IPS DF 6.9 (cell line): ENCODE data around the gene ZNF223.

Experiments used
- DNase-seq: peaks from one replicate; pipeline ENCODE4 v3.0.0-alpha.2; 2013; ENCODE audit warnings: low read depth, low spot score
- H3K27ac ChIP-seq: one replicate; pipeline ENCODE4 v1.5.1; 2013; ENCODE audit warnings: low read length, control low read depth
- H3K27me3 ChIP-seq: 2 replicates; pipeline ENCODE4 v1.6.1; 2013; ENCODE audit warnings: mild to moderate bottlenecking, low read length; ENCODE audit not compliant: control insufficient read depth, insufficient read depth
- H3K36me3 ChIP-seq: 2 replicates; pipeline ENCODE4 v1.6.1; 2013; ENCODE audit warnings: low read length; ENCODE audit not compliant: control insufficient read depth, insufficient read depth
- H3K4me1 ChIP-seq: 2 replicates; pipeline ENCODE4 v1.6.1; 2013; ENCODE audit warnings: low read length; ENCODE audit not compliant: control insufficient read depth, insufficient read depth
- H3K4me3 ChIP-seq: 2 replicates; pipeline ENCODE4 v1.5.1; 2013; ENCODE audit warnings: mild to moderate bottlenecking, low read length
- H3K9me3 ChIP-seq: 2 replicates; pipeline ENCODE4 v1.6.1; 2013; ENCODE audit warnings: low read length, inconsistent platforms; ENCODE audit not compliant: control insufficient read depth, insufficient read depth
- WGBS: extraction: QIAGEN DNeasy Blood & Tissue Kit; methylation state at CpG from one replicate; pipeline ENCODE4 v1.1.7; 2013; ENCODE audit warnings: mixed read lengths, missing lambda C conversion rate; ENCODE audit not compliant: insufficient read length, insufficient coverage; 5-methylcytosine and 5-hydroxymethylcytosine counted together

Gene ZNF223

DNA sequence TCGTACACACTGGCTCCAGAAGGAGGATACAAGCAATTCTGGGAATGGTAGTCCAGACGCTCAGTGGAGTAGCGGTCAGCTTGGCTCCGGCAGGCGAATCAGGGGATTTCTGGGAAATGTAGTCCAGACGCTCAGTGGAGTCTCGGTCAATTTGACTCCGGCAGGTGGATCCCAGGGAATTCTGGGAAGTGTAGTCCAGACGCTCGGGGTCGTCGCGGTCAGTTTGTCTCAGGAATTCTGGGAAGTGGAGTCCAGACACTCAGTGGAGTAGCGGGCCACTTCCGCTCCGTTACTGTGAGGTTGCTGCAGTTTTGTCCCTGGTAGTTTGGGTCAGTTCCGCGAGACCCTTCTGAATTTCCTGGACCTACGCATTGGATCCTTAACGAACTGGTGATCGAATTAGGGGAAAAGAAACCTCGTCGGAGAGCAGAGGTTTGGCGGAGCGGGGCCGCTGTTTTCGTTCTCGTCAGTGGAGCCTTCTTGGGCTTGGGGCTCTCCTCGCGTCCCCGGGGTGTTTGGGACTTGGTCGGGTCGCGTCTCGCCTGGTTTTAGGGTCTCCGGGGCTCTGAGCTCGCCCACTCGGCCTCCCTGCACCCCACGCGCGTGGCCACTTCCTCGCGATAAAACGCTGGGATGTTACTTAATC lies 61.4 kb downstream of the ZNF223 start, which contains the start of gene ZNF225:
TSS of gene ZNF225 (plus strand) at position 262 of the 646 bp plus-strand sequence. CDS start 2,429 bp downstream, outside the sequence.
- no peaks in the 10 kb centered on the region; the same call in 1 of the 2 replicates for H3K9me3 ChIP-seq
- H3K27ac ChIP-seq = no peak within 1 kb of the TSS
- H3K4me1 ChIP-seq = no peaks in the 10 kb centered on the region
- WGBS = no CpG with 5 or more reads among the region's 44 CpGs
- H3K36me3 ChIP-seq = peaks cover 2% of the 10 kb centered on the region; the same call in 1 of the 2 replicates
- no peaks in the 10 kb centered on the region for H3K27me3 ChIP-seq
- peak; percentile 99 for DNase-seq
- peak within 1 kb of the TSS; percentile 89 for H3K4me3 ChIP-seq

GRCh38 chr19:44113784-44114390 lies 62.1 kb downstream of the ZNF223 start:
- H3K4me1 ChIP-seq = no peaks in the 10 kb centered on the region
- H3K27me3 ChIP-seq = no peaks in the 10 kb centered on the region
- DNase-seq = no peak
- no peaks in the 10 kb centered on the region for H3K9me3 ChIP-seq
- H3K4me3 ChIP-seq = peak overlapping the region; percentile 89
- WGBS = no CpG with 5 or more reads among the region's 18 CpGs
- no peak overlapping the region for H3K27ac ChIP-seq
- peaks cover 5% of the 10 kb centered on the region; the same call in 1 of the 2 replicates for H3K36me3 ChIP-seq
